Omental fat pad (tissue), 4 donors: ENCODE results near the gene OR8K3. TPM values are rescaled to one million over a fixed set of nuclear protein-coding genes. Genes with fewer than 3 reads are reported as not detected.

ENCODE experiments used
- ATAC-seq: fragments of 150-250 bp; one replicate; pipeline ENCODE4 v1.9.1; 2016; ENCODE audit warnings: mild to moderate bottlenecking, moderate library complexity; ENCODE audit not compliant: low FRiP score
- DNase-seq: peaks from one replicate; pipeline ENCODE4 v3.0.0-alpha.2; 2019; ENCODE audit warnings: low spot score
- total RNA-seq, 4 donors: library from RNA; depleted of rRNA; stranded (reverse); fragments of >200 nt; gene quantifications; one replicate each; pipeline ENCODE4 v1.1.0, GENCODE V29; 2016
- TF ChIP-seq, protein P1 (sequence below), 3 donors: fragments of 450-650 bp; IDR thresholded peaks; one replicate each; pipeline ENCODE4 v1.5.1; 2016 to 2017; ENCODE audit warnings: antibody characterized with exemption in 3 of 3, mild to moderate bottlenecking in 3 of 3, moderate library complexity in 2 of 3

The OR8K3 gene
- total RNA-seq, 4 donors from 2014 or later: not detected

DNA sequence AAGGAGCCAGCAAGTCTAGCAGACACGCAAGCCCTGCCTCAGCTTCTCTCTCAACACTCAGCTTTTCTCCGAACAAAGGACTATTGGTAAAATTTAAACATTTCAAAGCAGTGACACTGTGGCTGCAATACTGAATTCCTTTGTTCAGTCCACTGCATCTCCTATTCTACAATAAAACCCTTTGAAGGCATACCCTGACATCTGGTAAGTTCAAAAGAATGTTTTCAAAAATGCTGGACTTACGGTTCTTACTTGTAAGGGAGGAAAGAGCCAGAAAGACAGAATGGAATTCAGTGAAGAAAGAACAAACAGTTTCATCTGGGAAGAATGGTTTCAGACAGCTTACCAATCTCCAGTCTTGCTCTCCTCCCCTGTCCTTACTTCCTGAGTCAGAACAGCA lies 18.2 kb downstream of the OR8K3 start:
- TF ChIP-seq, protein P1, sequence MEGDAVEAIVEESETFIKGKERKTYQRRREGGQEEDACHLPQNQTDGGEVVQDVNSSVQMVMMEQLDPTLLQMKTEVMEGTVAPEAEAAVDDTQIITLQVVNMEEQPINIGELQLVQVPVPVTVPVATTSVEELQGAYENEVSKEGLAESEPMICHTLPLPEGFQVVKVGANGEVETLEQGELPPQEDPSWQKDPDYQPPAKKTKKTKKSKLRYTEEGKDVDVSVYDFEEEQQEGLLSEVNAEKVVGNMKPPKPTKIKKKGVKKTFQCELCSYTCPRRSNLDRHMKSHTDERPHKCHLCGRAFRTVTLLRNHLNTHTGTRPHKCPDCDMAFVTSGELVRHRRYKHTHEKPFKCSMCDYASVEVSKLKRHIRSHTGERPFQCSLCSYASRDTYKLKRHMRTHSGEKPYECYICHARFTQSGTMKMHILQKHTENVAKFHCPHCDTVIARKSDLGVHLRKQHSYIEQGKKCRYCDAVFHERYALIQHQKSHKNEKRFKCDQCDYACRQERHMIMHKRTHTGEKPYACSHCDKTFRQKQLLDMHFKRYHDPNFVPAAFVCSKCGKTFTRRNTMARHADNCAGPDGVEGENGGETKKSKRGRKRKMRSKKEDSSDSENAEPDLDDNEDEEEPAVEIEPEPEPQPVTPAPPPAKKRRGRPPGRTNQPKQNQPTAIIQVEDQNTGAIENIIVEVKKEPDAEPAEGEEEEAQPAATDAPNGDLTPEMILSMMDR (IDR thresholded peaks at IDR 0.05): no peak
- DNase-seq (no peak), ATAC-seq (no peak)

DNA sequence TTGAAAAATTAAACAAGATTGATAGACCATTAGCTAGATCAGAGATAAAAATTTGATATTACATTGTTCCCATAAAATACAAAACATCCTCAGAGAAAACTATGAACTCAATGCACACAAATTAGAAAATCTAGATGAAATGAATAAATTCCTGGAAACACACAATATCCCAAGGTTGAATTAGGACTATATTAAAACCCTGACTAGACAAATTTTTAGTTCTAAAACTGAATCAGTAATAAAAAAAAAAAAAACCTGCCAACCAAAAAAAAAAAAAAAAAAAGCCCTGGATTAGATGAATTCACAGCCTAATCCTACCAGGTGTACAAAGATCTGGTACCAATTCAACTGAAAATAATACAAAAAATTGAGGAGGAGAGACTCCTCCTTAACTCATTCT lies 25.3 kb downstream of the OR8K3 start:
- no peak for ATAC-seq
- DNase-seq: no peak
- TF ChIP-seq, protein P1 (IDR thresholded peaks at IDR 0.05): no peak

DNA sequence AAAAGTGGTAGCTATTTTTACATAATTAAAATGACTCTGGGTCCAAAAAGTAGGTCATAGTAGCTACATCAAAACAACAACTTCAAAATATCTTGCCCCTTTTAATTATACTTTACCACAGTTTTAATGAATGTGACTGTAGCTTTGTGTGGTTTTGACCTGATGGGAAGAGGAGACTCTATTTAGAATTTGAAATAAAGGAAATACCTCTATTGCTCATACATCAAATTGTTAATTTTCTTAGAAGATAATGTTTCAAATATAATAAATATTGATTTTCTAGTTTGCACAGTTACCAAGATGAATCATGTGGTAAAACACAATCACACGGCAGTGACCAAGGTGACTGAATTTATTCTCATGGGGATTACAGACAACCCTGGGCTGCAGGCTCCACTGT lies 30.8 kb downstream of the OR8K3 start, which contains the start of gene OR8K1:
Gene OR8K1 (plus strand): TSS at position 301 of the 400 bp plus-strand sequence. CDS start 0 bp downstream, at position 301.
- TF ChIP-seq, protein P1 (IDR thresholded peaks at IDR 0.05): no peak
- no peak for ATAC-seq
- DNase-seq: no peak

DNA sequence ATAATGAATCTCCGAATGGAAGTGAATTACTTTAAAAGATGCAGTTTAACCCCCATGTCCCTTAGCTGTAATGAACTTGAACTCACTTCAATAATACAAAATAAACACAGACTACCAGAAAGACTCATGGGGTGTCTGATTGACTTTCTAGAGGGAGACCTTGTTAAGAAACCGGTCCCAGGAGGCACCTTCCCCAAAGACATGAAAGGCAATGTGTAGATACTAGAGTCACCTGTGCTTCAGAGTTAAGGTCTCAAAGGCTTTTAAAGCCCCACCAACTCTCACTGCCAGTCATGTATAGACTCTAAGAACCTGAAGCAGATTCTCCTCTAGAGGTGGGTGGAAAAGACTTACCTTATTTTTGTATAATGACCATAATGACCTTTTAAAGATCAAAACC lies 39.0 kb downstream of the OR8K3 start, which contains the start of gene OR8J1:
Gene OR8J1 (plus strand): TSS at position 301 of the 400 bp plus-strand sequence. CDS start 5,956 bp downstream, outside the sequence.
- DNase-seq: no peak
- no peak for ATAC-seq

More for the DNA sequence above, 39.0 kb downstream of the OR8K3 start, which contains the start of gene OR8J1:
- TF ChIP-seq, protein P1 (IDR thresholded peaks at IDR 0.05): no peak

Other genes with a start within 250 kb of the OR8K3 start
- not detected for gene OR8I2, start 221.8 kb upstream of the OR8K3 start, total RNA-seq
- gene OR8H2, start 211.5 kb upstream of the OR8K3 start, total RNA-seq: not detected
- gene OR8H3, start 192.8 kb upstream of the OR8K3 start, total RNA-seq: not detected
- not detected for gene OR8J3, start 174.9 kb upstream of the OR8K3 start, total RNA-seq
- gene OR8K5, start 154.8 kb upstream of the OR8K3 start, total RNA-seq: not detected
- gene OR5J2, start 138.5 kb upstream of the OR8K3 start, total RNA-seq: not detected
- not detected for gene OR5T2, start 80.9 kb upstream of the OR8K3 start, total RNA-seq
- gene OR5T3, start 62.9 kb upstream of the OR8K3 start, total RNA-seq: not detected
- not detected for gene OR5T1, start 41.0 kb upstream of the OR8K3 start, total RNA-seq
- not detected for gene OR8H1, start 22.9 kb upstream of the OR8K3 start, total RNA-seq
- gene OR8K1, start 30.9 kb downstream of the OR8K3 start, total RNA-seq: not detected
- not detected for gene OR8J1, start 39.1 kb downstream of the OR8K3 start, total RNA-seq
- not detected for gene OR8U1, start 60.5 kb downstream of the OR8K3 start, total RNA-seq
- gene OR5AL1, start 97.6 kb downstream of the OR8K3 start, total RNA-seq: not detected
- not detected for gene OR5M3, start 158.2 kb downstream of the OR8K3 start, total RNA-seq
- not detected for gene OR5M8, start 176.2 kb downstream of the OR8K3 start, total RNA-seq
- not detected for gene OR5M11, start 228.1 kb downstream of the OR8K3 start, total RNA-seq